ENCODE results near the gene SPDL1.

SPDL1 gene, protein sequence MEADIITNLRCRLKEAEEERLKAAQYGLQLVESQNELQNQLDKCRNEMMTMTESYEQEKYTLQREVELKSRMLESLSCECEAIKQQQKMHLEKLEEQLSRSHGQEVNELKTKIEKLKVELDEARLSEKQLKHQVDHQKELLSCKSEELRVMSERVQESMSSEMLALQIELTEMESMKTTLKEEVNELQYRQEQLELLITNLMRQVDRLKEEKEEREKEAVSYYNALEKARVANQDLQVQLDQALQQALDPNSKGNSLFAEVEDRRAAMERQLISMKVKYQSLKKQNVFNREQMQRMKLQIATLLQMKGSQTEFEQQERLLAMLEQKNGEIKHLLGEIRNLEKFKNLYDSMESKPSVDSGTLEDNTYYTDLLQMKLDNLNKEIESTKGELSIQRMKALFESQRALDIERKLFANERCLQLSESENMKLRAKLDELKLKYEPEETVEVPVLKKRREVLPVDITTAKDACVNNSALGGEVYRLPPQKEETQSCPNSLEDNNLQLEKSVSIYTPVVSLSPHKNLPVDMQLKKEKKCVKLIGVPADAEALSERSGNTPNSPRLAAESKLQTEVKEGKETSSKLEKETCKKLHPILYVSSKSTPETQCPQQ

DNA sequence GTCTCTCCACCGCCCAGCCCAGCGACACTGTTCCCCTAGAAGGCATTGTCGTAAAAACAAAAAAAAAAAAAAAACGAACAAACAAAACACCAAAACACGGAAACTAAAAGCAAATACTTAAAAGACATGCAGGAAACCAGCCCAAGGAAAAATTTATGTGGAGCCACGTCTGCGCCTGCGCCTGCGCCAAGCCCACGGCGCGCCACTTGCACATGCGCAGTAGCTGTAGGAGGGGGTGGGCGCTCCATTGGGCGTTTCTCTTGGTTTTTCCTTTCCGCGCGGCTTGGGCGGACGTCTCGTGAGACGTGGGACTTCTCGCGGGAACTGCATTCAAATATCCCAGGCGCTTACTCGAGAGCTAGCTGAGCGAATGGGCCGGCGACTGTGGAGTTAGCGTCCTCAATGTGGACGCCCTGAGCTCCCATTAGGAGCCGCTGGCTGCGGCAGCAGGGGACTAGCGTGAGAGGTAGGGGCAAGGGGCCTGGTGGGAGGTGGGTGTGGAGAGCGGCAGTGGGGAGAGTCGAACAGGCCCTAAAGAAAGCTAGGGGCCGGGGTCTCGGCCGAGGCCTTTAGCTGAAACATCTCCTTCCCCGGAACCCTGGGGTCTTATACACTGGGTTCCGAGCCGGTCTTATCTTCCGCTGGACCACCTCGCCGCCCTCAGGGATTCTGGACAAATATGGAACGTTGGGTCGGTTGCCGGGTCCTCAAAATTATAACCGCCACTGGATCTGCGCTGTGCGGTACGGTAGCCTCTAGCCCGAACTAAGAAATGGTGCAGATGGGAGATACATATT, at the start of gene SPDL1:
Gene SPDL1, plus strand, starts transcription at position 350 of the 797 bp plus-strand sequence. CDS start 4,644 bp downstream, outside the sequence.
- peak; percentile 38 for DNase-seq

DNA sequence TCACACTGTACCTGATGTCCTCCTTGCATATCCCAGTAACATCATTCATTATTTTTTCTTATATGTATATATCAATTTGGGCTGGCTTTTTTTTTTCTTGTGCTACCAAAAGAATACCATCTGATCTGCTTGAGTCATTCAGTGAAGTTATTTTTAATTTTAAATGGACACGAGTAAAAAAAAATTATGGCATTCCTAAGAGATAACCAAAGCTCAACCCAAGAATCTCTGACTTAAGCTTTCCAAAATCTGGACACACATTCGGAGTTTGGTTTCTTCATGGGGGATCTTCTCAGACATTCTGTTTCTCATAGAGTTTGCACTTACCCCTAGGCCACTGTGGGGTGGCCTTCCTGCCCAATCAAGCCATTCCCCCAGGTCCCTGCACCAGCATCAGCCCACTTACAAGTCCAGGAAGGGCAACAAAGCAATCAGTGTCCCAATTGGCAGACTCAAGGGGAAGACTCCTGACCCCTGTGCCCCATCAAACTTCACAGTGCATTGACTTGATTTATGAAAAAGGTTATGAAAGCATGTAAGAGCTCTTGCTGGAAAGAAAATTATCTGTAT, 49.2 kb upstream of the SPDL1 start:
- DNase-seq, result no peak

- no peak for DNase-seq
These were observed 48.6 kb upstream of the SPDL1 start for GRCh38 chr5:169534939-169535338.

- no peak for DNase-seq
These were observed 44.6 kb upstream of the SPDL1 start for GRCh38 chr5:169538944-169539343.

DNA sequence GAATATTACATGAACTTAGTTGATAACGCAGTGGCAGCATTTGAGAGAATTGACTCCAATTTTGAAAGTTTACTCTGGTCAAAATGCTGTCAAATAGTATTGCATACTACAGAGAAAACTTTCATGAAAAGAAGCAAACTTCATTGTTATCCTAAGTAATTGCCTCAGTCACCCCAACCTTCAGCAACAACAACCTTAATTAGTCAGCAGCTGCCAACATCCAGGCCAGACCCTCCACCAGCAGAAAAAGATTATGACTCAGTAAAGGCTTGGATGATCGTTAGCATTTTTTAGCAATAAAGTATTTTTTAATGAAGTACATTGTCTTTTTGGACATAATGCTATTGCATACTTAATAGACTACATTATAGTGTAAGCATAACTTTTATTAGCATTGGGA, 40.8 kb upstream of the SPDL1 start:
- no peak for DNase-seq

- DNase-seq, result no peak
These were observed 39.2 kb upstream of the SPDL1 start for GRCh38 chr5:169544264-169544950.

GRCh38 chr5:169545762-169546161, 37.8 kb upstream of the SPDL1 start:
- DNase-seq, result no peak

GRCh38 chr5:169546346-169546745, 37.2 kb upstream of the SPDL1 start:
- no peak for DNase-seq

GRCh38 chr5:169547508-169547907, 36.1 kb upstream of the SPDL1 start:
- DNase-seq, result no peak

GRCh38 chr5:169548315-169548714, 35.3 kb upstream of the SPDL1 start:
- no peak for DNase-seq

- DNase-seq, result no peak
These were observed 34.0 kb upstream of the SPDL1 start for GRCh38 chr5:169549453-169550100.

DNA sequence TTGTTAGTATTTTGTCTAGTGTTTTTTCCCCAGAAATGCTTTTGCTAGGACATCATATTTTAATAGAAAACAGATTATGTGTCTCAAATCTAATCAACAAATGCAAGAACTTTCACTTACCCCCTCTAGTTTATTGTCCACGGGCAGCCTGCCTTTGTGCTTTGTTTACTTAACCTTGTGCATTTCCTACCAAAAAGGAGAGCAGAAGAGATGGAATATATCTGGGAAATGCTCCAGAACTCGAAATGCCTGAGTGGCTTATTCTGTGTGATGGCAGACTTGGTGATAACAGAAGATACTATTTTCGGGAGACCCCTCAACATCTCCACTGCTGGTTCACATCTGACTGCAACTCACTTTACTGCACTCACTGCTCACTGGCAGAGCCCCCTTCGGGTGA, 33.3 kb upstream of the SPDL1 start:
- DNase-seq, result no peak

DNA sequence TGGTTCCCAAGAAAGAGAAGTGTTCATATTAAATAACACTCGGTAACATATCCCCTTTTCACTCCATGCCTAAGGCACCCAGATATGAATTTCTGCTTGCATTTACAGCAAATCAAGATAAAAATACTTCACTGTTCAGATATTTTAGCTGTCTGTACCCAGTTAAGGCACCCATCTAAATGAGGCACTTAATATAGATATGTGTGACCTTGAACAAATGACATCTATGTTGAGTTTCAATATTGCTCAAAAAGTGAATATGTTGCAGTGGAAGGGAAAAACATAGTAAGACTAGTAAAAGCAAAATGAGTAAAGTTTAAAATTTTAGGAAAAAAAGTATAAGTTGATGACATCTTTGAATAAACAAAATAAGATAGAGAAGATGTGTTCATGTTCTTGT, 32.4 kb upstream of the SPDL1 start:
- no peak for DNase-seq

GRCh38 chr5:169551696-169552095, 31.9 kb upstream of the SPDL1 start:
- DNase-seq, result no peak

DNA sequence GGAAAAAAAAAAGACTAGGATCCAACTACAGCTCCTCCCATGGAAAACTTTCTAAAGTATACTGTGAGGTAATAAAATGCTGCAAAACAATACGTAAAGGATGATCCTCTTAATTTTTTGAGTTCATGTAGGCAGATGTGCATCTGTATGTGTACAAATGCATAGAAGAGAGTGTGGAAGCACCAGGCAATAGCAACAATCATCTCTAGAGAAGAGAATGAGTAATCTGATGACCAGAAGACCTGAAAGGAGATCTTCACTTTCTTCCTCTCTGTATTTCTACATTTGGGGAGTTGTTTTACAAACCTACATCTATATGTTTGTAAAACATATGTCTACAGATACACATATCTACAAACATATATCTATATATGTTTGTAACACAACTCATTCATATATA, 29.3 kb upstream of the SPDL1 start:
- DNase-seq, result no peak

- DNase-seq, result no peak
These were observed 25.7 kb upstream of the SPDL1 start for GRCh38 chr5:169557838-169558237.

- DNase-seq, result no peak
These were observed 21.7 kb upstream of the SPDL1 start for GRCh38 chr5:169561893-169562292.

DNA sequence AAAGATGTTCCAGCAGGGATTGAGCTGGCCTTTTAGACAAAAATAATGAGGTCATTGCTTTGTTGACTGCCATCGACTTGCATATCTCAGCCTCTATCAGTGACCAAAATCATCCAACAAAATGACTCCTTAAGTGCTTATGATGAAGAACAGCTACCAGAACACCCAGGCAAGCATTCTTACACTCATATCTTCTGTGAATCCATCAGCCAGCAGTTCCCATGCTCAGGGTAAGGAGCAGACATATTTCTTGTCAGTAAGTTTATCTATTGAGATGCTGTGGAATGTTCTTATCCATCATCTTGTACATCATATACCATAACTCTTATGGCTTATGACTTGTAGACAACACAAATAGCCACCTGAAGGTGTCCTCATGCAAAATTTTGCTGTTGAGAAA, 20.2 kb upstream of the SPDL1 start:
- DNase-seq, result no peak

GRCh38 chr5:169566202-169566601, 17.4 kb upstream of the SPDL1 start:
- DNase-seq, result no peak

GRCh38 chr5:169567079-169567478, 16.5 kb upstream of the SPDL1 start:
- DNase-seq, result no peak

DNA sequence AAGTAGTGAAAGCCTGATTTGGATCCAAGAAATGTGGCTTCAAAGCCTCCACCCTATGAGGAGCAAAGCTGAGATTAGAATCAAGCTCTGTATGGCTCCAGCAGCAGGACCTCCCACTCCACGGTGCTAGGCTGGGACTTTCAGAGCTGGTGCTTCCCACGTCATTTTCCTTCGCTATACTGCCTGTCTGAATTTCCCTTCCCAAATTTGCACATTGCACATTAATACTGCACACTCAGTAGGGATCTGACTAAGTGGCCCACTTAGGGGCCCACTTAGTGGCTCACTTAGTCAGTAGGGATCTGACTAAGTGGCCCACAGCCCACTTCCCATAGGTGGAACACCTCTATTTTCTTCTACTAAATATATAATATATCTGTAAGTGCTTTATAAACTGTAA, 14.1 kb upstream of the SPDL1 start:
- no peak for DNase-seq

DNA sequence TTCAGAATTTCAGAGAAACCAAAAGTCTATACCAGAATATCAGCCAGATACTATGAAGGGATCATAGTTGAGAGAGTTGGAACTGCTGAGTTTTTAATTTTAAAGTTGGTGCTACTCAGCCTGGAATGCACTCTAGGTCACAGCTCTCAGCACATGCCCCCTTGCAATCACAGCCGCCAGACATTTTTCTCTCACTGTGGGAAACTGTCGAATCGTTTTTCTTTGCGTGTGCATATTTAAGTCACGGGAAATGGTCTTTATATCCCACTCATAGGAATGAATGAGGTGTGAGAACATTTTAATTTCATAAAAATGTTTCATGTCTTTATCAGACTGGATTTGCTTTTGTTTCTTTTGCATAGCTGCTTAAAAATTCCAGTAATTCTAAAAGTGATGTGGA, 12.2 kb upstream of the SPDL1 start:
- no peak for DNase-seq

All from NCI-H1417 treated with DMSO at 0.1 percent for 48 hours (cell line).